Measurements from ENCODE around the gene MDK.

Gene MDK

DNA sequence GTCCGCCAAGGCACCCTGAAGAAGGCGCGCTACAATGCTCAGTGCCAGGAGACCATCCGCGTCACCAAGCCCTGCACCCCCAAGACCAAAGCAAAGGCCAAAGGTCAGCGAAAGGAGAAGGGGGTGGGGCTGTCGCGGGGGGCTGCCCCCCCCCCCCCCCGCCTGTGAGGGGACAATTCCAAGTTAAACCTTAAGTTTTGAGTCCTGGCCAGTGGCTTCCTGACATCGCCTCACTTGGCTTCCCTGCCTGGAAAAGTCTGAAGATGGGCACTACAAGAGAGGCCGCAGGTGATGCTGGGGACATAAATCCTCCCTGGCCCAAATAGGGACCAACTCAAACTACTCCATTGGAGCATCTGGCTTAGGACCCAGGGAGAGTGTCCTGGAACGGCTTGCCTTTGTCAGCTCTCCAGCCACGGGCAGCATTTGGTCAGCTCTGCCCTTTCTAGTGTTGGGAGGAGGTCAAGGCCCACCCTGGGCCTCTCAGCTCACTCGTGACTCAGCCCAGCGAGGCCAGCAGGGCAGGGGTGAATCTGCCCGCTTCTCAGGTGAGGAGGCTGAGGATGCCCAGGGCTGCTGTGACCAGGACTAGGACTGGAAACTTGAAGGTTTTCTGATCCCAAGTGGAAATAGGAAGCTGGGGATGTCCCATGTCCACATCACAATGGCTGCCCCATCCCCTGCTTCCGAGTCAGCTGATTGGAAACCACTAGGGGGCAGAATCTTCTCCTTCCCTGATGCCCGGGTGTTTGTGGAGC is 1.4 kb downstream of the MDK start:
- FAIRE-seq: no peak
- DNase-seq (ENCODE audit: low spot score): peak; percentile 69

DNA sequence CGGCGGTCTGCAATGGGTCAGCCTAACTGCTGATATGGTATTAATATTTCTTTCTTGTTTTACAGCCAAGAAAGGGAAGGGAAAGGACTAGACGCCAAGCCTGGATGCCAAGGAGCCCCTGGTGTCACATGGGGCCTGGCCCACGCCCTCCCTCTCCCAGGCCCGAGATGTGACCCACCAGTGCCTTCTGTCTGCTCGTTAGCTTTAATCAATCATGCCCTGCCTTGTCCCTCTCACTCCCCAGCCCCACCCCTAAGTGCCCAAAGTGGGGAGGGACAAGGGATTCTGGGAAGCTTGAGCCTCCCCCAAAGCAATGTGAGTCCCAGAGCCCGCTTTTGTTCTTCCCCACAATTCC is 1.9 kb downstream of the MDK start:
- DNase-seq (ENCODE audit: low spot score) (no peak), FAIRE-seq (no peak)

DNA sequence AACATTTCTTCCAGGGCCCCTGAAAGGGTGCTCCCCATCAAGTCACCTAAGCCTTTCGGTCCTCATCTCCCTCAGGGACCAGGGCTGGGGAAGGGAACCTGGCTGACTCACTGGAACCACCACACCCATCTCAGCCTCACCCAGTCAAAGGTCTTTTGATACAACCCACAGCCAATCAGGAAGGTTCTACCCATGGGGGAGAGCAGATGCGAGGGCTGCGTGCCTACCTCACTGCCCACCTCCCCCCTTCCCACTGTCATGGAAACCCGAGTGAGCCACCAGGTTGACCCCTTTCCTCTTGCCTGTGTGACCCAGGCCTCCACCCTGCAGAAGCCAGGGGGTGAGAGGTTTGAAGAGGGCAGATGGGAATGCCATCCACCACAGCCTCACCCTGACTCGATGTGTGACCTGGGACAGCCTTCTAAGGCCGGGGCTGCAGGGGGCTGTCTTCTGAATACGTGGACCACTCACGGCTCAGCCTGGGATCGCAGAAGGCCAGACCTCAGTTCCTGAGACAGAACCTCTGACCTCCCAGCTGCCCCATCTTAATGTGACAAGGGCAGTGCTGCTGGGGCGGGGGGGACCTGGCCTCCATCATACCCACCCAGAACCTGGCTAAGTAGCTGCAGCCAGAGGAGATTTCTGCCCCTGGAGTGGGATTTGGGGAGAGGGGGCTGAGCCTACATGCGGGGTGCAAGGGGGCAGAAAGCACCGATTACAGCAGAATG is 2.7 kb downstream of the MDK start:
- FAIRE-seq (no peak), DNase-seq (ENCODE audit: low spot score) (no peak)

DNA sequence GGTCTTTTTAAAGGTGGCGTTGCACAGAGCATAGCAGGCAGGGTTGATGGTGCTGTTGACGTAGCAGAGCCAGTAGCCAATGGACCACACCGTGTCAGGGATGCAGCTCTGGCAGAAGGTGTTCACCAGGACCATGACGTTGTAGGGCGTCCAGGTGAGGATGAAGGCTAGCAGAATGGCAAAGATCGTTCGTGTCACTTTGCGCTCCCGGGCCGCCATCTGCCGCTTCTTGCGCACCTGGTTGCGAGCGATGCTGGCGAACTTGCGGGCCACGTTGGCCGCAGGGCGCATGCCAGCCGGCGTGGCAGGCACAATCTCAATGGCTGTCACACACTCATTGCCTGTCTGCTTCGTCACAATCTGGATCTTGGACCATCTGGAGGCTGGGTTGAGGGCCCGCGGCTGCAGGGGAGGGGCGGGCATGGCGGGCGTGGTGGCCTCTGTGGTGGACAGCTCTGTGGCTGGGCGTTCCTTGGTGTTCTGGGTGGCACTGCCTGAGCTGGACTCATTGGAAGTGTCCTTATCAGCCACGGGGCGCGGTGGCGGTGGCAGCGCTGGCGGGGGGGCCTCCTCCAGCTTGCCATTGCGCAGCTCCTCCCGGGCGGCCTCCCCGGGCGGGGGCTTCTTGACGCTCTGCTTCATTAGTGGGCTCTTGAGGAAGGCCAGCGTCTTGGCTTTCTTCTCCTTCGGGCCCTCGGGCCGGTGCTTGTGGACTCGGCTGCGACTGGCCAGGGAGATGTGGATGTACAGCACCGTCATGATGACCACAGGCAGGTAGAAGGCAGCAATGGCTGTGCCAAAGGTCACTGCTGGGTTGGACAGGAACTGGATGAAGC is 3.9 kb downstream of the MDK start:
- DNase-seq (ENCODE audit: low spot score) (no peak), FAIRE-seq (peak; percentile 53)

DNA sequence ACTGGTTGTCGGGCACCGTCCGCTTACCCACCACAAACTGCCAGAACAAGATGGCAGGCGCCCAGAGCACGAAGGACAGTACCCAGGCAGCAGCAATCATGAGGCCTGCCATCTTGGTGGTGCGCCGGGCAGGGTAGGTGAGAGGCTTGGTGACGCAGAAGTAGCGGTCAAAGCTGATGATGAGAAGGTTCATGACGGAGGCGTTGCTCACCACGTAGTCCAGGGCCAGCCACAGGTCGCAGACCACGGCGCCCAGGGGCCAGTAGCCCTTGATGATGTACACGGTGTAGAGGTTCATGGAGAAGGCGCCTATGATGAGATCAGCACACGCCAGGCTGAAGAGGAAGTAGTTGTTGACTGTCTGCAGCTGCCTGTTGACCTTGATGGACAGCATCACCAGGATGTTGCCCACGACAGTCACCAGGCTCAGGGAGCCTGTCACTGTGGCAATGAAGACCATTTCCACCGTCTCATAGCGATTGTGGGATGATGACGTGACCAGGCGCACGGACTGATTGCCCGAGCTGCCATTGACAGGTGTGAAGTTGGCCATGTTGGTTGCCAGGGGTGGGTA is 4.6 kb downstream of the MDK start:
- peak; percentile 66 for FAIRE-seq
- no peak for DNase-seq (ENCODE audit: low spot score)

DNA sequence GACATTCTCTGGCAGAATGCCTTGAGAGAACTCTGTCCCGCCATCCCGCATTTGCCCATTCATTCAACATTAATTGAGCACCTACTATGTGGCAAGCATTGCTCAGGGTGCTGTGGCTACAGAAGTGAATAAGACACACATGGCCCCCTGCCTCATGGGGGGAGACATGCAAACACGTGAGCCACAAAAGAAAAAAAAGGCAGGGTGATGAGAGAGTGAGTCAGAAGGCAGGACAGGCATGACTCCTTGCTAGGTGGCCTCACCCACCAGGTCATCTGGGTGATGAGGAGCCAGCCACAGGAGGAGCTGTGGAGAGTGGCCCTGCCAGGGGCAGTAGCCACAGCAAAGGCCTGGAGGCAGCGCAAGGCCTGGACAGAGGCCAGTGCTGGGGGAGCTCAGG is 5.2 kb downstream of the MDK start:
- DNase-seq (ENCODE audit: low spot score) (no peak), FAIRE-seq (no peak)

DNA sequence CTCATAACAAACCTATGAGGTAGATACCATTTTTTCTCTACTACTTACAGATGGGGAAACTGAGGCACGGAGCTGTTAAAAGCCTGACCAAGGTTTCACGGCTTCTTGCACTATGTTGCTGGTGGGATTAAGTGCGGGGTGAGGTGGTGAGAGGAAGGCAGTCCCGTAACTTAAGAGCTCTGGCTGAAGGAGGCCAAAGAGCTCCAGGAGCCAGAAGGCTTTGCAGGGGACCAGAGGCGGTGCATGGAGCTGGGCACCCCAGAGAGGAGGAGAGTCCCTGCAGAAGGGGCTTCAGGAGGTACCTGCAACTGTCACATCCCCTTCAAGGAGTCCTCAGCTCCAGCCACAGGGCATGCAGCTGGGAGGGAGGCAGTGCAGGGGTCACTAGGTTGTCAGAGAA is 6.0 kb downstream of the MDK start:
- no peak for FAIRE-seq
- no peak for DNase-seq (ENCODE audit: low spot score)

DNA sequence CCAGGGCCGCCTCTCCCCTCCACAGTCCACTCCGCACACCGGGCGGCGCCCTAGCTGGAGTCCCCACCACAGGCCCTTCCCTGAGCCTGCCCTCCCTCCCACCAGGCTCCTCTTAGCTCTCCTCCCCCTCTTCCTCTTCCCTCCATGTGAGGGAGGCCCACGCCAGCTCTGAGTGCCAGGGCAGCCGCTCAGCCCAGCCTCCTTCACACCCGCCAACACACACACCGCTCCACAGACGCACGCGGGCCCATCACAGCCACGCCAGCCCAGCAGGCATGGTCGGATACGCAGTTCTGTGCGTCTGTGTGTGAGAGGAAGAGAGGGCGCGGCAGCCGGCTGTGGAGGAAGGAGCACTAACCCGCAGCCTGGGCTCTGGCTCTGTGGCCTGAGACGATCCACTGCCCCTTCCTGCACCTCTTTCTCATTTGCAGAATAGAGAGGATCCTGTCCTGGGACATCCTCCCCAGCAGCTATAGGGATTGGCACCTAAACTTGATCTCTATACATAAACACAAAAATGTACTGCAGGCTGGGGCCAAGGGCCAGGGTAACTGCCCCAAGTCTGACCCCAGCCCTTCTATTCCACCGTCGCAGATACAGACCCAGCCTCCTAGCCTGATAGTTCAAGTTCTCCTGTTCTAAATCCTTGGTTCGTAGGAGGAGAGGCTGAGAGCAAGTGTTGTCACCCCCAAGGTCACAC is 6.6 kb downstream of the MDK start:
- FAIRE-seq (no peak), DNase-seq (ENCODE audit: low spot score) (no peak)

DNA sequence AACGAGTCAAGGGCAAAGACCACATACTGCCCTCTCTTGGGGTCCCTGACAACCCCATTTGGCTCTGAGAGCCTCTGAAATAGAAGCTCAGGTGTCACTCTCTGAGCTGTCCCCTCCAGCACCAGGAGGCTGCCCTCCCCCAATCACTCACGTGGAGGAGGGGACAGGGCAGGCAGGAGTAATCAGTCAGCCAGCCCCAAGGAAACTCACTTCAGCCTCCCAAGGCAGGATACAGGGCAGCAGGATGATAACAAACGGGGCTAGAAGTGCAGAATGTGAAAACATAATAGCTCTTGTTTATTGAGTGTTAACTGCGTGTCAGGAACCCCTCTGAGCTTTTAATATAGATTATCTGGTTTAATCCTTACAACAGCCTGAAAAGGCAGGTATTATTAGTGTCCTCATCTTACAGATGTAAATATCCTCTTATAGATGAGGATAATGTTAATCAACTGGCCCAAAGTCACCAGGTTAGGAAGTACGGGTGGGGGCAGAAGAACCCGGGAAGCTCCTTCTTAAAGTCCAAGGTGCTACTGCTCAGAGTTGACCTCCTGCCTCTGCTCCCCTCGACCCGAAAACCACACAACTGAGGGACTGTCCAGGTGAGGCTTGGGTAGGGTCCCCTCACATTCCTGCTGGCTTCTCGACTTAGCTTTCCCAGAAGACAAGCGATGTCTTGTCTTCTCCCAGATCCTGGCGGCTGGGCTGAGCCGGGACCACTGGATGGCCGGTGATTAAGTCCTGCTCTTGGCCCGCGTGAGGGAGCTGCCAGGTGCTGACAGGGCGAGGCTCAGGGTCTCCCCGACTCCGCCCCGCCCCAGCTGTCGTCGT is 7.4 kb downstream of the MDK start:
- DNase-seq (ENCODE audit: low spot score) (no peak), FAIRE-seq (no peak)

DNA sequence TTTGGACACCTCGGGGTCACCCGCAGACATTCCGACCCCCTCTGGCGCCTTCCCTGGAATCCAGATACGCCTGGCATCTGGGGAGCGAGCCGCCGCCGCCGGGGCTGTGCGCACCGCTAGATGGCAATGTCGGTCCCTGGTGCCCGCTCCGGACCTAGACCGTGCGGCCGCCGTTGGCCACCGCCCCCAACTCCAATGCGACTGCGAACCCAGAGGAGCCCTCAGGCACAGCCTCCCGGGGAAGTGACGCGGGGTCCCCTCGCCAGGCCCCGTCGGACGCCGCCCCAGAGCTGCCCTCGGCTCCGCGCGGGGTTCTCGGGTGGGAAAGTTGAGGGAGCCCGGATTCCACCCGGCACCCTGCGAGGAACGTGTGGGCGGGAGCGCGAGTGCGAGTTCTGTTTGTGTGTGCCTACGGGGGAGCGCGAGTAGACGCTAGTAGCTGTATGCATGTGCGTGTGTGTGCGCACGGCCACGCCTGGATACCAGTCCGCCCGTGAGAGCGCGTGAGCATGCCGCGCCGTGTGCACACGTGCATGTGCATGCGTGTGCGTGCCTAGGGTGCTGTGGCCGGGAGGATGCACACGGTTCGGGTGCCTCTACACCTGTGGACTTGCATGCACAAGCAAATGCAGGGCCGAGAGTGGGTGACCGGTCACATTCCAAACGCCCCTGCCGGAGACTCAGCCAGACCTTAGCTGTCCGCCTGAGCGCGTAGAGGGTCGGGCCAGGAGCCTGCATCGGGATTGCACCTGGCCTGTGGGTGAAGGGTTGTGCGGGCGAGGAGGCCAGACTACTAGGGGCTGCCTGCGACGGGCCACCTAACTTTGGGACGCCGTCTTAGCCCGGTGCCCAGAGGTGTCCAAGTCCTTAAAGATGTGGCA is 8.2 kb downstream of the MDK start:
- FAIRE-seq (peak; percentile 88), DNase-seq (ENCODE audit: low spot score) (peak; percentile 88)

DNA sequence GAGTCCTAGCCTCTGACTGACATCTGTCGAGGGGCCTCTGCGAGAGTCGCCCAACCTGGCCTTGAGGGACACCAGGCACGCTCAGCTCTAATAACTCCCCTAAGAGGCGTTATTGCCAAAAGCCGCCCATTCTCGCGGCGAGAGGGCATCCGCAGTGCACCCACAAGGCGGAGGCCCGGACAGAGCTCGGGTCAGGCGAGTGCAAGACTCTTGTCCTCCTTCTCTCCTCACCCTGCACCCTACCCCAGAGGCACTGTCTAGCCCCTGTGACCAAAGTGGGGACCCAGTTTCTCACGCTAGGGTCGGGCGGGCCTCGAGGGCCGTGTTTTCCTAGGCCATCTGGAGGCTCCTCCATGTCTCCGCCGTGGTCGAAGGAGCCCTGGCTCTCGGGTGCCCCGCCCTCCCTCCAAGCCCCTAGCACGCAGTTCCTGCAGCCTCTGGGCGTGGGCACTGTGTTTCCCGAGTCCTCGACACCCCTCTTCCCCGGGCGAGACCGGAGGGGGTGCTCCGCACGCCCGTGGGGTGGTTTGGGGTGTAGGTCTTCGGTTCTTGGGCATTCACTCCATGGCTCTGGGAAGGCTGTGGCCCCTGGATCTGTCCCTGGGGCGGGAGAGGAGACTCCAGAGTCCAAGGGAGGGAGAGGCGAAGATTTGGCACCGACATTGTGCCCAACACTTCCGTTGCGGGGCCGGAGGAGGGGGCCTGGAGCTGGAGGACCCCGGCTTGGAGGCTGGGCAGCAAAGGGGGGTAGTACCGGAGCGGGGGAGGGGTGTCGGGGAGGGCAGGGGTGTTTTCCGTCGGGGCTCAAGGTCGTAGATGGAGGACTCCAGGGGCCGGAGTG is 9.1 kb downstream of the MDK start:
- no peak for DNase-seq (ENCODE audit: low spot score)
- no peak for FAIRE-seq

DNA sequence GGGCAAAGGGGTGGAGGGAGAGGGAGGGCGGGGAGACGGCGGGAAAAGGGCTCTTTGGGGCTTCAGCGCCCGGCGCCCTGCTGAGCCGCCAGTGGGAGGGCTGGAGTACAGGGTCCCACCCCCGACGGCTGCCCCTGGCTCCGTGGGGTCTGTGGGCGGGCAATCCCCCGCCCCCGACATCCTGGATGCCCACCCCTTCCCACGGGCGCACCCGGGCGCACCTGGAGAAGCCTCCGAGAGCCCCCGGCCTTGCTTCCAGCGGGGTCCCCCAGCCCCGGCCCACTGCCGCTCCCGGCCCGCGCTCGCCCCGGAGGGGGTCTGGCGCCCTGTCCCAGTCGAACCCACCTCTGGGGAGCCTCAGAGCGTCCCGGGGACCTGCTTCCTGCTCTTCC is 9.7 kb downstream of the MDK start:
- FAIRE-seq: no peak
- DNase-seq (ENCODE audit: low spot score): no peak

DNA sequence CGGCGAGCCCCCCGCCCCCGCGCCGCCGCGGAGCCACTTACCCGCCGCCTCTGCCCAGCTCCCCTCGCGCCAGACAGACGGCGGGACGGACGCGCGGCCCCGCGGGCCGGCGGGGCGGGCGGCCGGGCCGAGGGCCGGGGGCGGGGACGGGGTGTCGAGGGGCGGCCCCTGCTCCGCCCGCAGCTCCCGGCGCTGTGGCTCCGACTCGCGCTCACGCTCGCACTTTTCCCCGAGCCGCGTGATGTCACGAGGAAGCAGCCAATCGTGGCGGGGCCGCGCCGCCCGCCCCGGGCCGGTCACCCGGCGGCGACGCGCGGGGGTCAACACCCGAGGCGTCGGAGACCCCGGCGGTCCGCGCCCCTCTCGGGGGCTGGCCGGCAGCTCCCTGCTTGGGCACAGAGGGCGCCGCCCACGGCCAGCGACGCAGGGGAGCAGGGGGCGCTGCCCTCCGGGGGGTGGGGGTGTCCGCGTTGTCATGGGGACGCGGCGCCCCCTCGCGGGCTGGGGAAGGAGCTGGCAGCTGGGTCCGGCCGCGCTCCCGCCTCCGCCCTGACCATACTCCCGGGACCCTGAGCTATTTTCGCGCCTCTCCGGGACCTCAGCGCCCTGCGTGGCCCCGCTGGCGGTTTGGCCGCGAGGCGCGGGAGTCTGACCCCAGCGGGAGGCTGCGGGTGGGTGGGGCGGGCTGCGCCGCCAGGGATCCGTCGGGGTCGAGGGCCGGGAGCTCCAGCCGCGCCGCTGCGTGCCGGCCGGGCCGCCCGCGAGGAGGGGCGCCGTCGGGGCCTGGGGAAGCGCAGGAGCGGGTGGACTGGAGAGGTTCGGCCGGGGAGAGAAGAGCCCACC is 10.3 kb downstream of the MDK start, which contains the start of gene CHRM4:
Gene CHRM4 (minus strand): TSS at position 199 of the 843 bp plus-strand sequence. CDS start 5,219 bp downstream, outside the sequence.
- FAIRE-seq: peak; percentile 84
- DNase-seq (ENCODE audit: low spot score): peak; percentile 91

DNA sequence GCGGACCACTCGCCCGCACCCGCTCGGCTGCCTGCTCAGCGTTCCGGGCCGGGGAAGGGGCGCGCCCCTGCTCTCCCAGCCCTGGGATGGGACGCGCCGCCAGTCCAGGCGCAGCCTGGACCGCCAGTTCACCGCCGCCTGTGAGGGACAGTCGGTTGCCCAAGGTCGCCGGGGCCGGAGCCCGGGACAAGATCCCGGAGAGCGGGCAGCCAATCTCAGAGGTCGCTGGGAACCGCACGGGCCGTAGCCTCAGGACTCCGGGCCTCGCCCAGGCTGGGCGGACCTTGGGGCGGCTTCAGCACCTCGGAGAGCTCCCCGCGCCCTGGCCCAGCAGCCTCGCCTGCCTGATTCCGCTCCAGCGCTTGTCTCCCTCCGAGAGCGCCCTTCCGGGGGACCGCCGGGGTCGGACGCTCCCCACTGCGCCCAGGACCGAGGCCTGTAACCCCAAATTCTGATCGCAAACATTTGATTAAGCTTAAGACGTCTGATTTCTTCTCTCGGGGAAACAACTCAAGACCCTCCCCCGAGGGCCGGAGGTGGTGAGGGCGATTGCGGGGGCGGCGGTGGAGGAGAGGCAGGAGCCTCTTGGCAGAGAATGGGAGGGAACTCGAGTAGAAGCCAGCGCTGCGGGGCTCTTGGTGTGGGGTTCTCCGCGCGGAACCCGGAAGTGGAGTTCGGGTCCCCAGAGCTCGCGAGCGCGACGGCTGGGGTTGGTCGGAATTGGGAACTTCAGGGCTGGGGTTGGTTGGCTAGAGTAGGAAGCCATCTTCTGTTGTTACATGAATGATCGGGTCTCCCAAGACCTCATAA is 11.2 kb downstream of the MDK start:
- FAIRE-seq (no peak), DNase-seq (ENCODE audit: low spot score) (peak; percentile 92)

DNA sequence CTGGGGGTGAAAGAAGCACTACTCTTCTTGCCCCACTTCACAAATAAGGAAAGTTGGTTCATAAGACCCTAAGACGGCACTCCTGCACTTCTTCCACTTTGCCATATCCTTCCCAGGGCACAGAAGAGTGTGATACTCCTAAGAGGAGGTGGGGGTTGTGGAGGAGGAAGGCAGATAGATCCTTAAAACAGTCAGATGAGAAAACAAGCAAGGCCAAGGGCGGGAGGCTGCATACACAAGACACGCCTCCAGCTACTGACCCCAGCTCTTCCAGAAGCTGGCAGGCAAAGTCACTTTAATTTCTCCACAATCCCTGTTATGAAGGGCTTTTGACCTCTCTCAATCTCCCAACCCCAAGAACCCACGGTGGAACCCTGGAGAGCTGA is 11.8 kb downstream of the MDK start:
- FAIRE-seq (no peak), DNase-seq (ENCODE audit: low spot score) (no peak)

DNA sequence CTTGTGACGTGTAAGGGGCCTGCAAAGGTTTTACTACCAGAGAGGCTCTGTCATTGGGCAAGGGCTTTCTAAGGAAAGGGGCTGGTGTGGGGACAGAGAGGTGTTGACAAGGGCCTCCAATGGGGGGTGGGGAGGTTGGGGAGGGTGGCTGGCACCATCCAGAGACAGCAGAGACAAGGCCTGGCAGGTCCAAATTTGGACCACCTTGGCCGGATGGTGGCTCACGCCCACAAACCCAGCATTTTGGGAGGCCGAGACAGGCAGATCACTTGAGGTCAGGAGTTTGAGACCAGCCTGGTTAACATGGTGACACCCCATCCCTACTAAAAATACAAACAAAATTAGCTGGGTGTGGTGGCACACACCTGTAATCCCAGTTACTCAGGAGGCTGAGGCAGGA is 12.3 kb downstream of the MDK start:
- no peak for DNase-seq (ENCODE audit: low spot score)
- no peak for FAIRE-seq

DNA sequence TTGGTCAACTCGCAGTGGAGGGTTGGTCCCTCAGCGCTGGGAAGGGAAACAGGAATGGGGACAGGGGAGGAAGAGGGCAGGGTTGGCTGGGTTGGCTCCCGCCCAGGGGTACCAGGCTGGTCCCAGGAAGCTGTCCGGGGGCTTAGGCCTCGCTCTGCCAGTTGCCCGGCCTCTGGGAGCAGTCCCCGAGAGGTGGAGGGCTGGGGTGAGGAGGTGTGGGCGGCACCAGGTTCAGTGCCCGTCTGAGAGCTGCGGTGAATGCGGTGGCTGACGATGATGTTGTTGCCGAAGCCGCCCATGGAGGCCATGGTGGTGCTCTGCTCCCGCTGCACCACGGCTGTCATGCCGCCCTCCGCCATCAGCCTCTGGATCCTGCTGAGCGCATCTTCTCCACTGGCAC is 16.1 kb downstream of the MDK start:
- FAIRE-seq (no peak), DNase-seq (ENCODE audit: low spot score) (no peak)

All from urothelium cell line (cell line).